Activated naive CD8-positive, alpha-beta T cell treated with anti-CD3 and anti-CD28 coated beads, Interleukin-2, amount 50 U/mL, for 24 hours (primary cell): ENCODE measurements around the gene DRAP1.
"Not testable (repeated sequence)": the region's sequence is repeated elsewhere in the genome, so short reads cannot be mapped to it uniquely, and the experiment has no call there.

Experiments used
- ATAC-seq: fragments of 150-1000 bp; cut with Tn5 transposase; one replicate; pipeline ENCODE4 v1.10.0; 2021
- DNase-seq: peaks from one replicate; pipeline ENCODE4 v3.0.0; 2021
- H3K27ac Mint-ChIP-seq: one replicate; pipeline ENCODE4 v1.8.0; 2021; ENCODE audit warnings: mild to moderate bottlenecking, mixed read lengths
- H3K27me3 Mint-ChIP-seq: one replicate; pipeline ENCODE4 v1.8.0; 2021; ENCODE audit warnings: mixed read lengths
- H3K36me3 Mint-ChIP-seq: one replicate; pipeline ENCODE4 v1.8.0; 2021; ENCODE audit warnings: low read depth, mixed read lengths
- H3K4me1 Mint-ChIP-seq: one replicate; pipeline ENCODE4 v1.8.0; 2021; ENCODE audit warnings: mixed read lengths
- H3K4me3 Mint-ChIP-seq: one replicate; pipeline ENCODE4 v1.8.0; 2021; ENCODE audit warnings: mild to moderate bottlenecking, moderate library complexity, mixed read lengths
- H3K9me3 Mint-ChIP-seq: one replicate; pipeline ENCODE4 v1.8.0; 2021; ENCODE audit warnings: mixed read lengths

Gene DRAP1

GRCh38 chr11:65947603-65948125 is 28.4 kb downstream of the DRAP1 start:
- ATAC-seq = no peak
- no peak for DNase-seq
- Mint-ChIP-seq H3K9me3 (no peaks in the 10 kb centered on the region), H3K36me3 (no peaks in the 10 kb centered on the region), H3K4me1 (no peaks in the 10 kb centered on the region), H3K4me3 (no peak overlapping the region), H3K27ac (no peak overlapping the region), H3K27me3 (peaks cover 2% of the 10 kb centered on the region)

GRCh38 chr11:65950711-65951110 is 31.5 kb downstream of the DRAP1 start:
- not testable (repeated sequence) for H3K27me3 Mint-ChIP-seq, ATAC-seq, DNase-seq, H3K9me3 Mint-ChIP-seq, H3K4me1 Mint-ChIP-seq, H3K27ac Mint-ChIP-seq, H3K36me3 Mint-ChIP-seq, H3K4me3 Mint-ChIP-seq

- H3K4me1 Mint-ChIP-seq, DNase-seq, H3K36me3 Mint-ChIP-seq, H3K27ac Mint-ChIP-seq, H3K9me3 Mint-ChIP-seq, H3K27me3 Mint-ChIP-seq, ATAC-seq, H3K4me3 Mint-ChIP-seq: not testable (repeated sequence)
Observed at GRCh38 chr11:65951641-65952040, 32.4 kb downstream of the DRAP1 start.

- peaks cover 2% of the 10 kb centered on the region for H3K27me3 Mint-ChIP-seq
- no peak overlapping the region for H3K4me3 Mint-ChIP-seq
- no peak overlapping the region for H3K27ac Mint-ChIP-seq
- peaks cover 9% of the 10 kb centered on the region for H3K4me1 Mint-ChIP-seq
- no peaks in the 10 kb centered on the region for H3K9me3 Mint-ChIP-seq
- DNase-seq (no peak), ATAC-seq (no peak)
- no peaks in the 10 kb centered on the region for H3K36me3 Mint-ChIP-seq
Observed at GRCh38 chr11:65952052-65952521, 32.9 kb downstream of the DRAP1 start.

- Mint-ChIP-seq H3K36me3 (no peaks in the 10 kb centered on the region), H3K27me3 (no peaks in the 10 kb centered on the region), H3K4me3 (no peak overlapping the region), H3K9me3 (no peaks in the 10 kb centered on the region), H3K27ac (no peak overlapping the region), H3K4me1 (peaks cover 19% of the 10 kb centered on the region)
- ATAC-seq = no peak
- no peak for DNase-seq
Observed at GRCh38 chr11:65953471-65953870, 34.2 kb downstream of the DRAP1 start.

- H3K36me3 Mint-ChIP-seq = no peaks in the 10 kb centered on the region
- no peak overlapping the region for H3K4me3 Mint-ChIP-seq
- no peak overlapping the region for H3K27ac Mint-ChIP-seq
- no peaks in the 10 kb centered on the region for H3K27me3 Mint-ChIP-seq
- no peak for ATAC-seq
- peaks cover 19% of the 10 kb centered on the region for H3K4me1 Mint-ChIP-seq
- no peaks in the 10 kb centered on the region for H3K9me3 Mint-ChIP-seq
- no peak for DNase-seq
Observed at GRCh38 chr11:65954771-65955170, 35.5 kb downstream of the DRAP1 start.

- peaks cover 41% of the 10 kb centered on the region for H3K4me1 Mint-ChIP-seq
- peak overlapping the region; percentile 50 for H3K27ac Mint-ChIP-seq
- no peaks in the 10 kb centered on the region for H3K9me3 Mint-ChIP-seq
- peaks cover 2% of the 10 kb centered on the region for H3K27me3 Mint-ChIP-seq
- H3K36me3 Mint-ChIP-seq = peaks cover 14% of the 10 kb centered on the region
- ATAC-seq (no peak), DNase-seq (no peak)
- H3K4me3 Mint-ChIP-seq = no peak overlapping the region
Observed at GRCh38 chr11:65958291-65958690, 39.1 kb downstream of the DRAP1 start.

GRCh38 chr11:65958774-65959420 is 39.7 kb downstream of the DRAP1 start:
- H3K36me3 Mint-ChIP-seq = peaks cover 17% of the 10 kb centered on the region
- no peaks in the 10 kb centered on the region for H3K9me3 Mint-ChIP-seq
- DNase-seq (no peak), ATAC-seq (no peak)
- no peak overlapping the region for H3K4me3 Mint-ChIP-seq
- peaks cover 46% of the 10 kb centered on the region for H3K4me1 Mint-ChIP-seq
- peaks cover 2% of the 10 kb centered on the region for H3K27me3 Mint-ChIP-seq
- H3K27ac Mint-ChIP-seq = no peak overlapping the region

- DNase-seq (no peak), ATAC-seq (no peak)
- Mint-ChIP-seq H3K4me3 (peak overlapping the region; percentile 91), H3K4me1 (peaks cover 48% of the 10 kb centered on the region), H3K27ac (peak overlapping the region; percentile 96), H3K27me3 (peaks cover 2% of the 10 kb centered on the region), H3K9me3 (no peaks in the 10 kb centered on the region), H3K36me3 (peaks cover 23% of the 10 kb centered on the region)
Observed at GRCh38 chr11:65960824-65961266, 41.6 kb downstream of the DRAP1 start.

GRCh38 chr11:65961267-65962140 is 42.3 kb downstream of the DRAP1 start, which contains the start of gene SART1:
SART1 (plus strand) TSS chr11:65961734; CDS start chr11:65961781, 47 bp downstream.
- peak within 1 kb of the TSS; percentile 96 for H3K27ac Mint-ChIP-seq
- peak; percentile 95 for DNase-seq
- H3K4me1 Mint-ChIP-seq = peaks cover 45% of the 10 kb centered on the region
- peak within 1 kb of the TSS; percentile 91 for H3K4me3 Mint-ChIP-seq
- H3K36me3 Mint-ChIP-seq = peaks cover 27% of the 10 kb centered on the region
- peaks cover 2% of the 10 kb centered on the region for H3K27me3 Mint-ChIP-seq
- peak; percentile 96 for ATAC-seq
- no peaks in the 10 kb centered on the region for H3K9me3 Mint-ChIP-seq

- ATAC-seq (no peak), DNase-seq (no peak)
- H3K4me3 Mint-ChIP-seq = peak overlapping the region; percentile 91
- H3K9me3 Mint-ChIP-seq = no peaks in the 10 kb centered on the region
- H3K27me3 Mint-ChIP-seq = peaks cover 2% of the 10 kb centered on the region
- peaks cover 38% of the 10 kb centered on the region for H3K4me1 Mint-ChIP-seq
- peaks cover 29% of the 10 kb centered on the region for H3K36me3 Mint-ChIP-seq
- H3K27ac Mint-ChIP-seq = peak overlapping the region; percentile 87
Observed at GRCh38 chr11:65962141-65962564, 42.9 kb downstream of the DRAP1 start.

- Mint-ChIP-seq H3K4me3 (no peak overlapping the region), H3K27me3 (peaks cover 2% of the 10 kb centered on the region), H3K27ac (no peak overlapping the region), H3K36me3 (peaks cover 42% of the 10 kb centered on the region), H3K9me3 (no peaks in the 10 kb centered on the region), H3K4me1 (peaks cover 31% of the 10 kb centered on the region)
- ATAC-seq = no peak
- no peak for DNase-seq
Observed at GRCh38 chr11:65964906-65965305, 45.7 kb downstream of the DRAP1 start.

GRCh38 chr11:65965986-65966762 is 46.9 kb downstream of the DRAP1 start:
- Mint-ChIP-seq H3K4me3 (no peak overlapping the region), H3K27me3 (peaks cover 2% of the 10 kb centered on the region)

GRCh38 chr11:65967329-65967934 is 48.2 kb downstream of the DRAP1 start:
- Mint-ChIP-seq H3K27ac (no peak overlapping the region), H3K9me3 (no peaks in the 10 kb centered on the region), H3K36me3 (peaks cover 44% of the 10 kb centered on the region), H3K4me3 (no peak overlapping the region), H3K27me3 (no peaks in the 10 kb centered on the region), H3K4me1 (peaks cover 20% of the 10 kb centered on the region)
- ATAC-seq (no peak), DNase-seq (no peak)

More at GRCh38 chr11:65965986-65966762, 46.9 kb downstream of the DRAP1 start:
- H3K36me3 Mint-ChIP-seq = peaks cover 48% of the 10 kb centered on the region
- H3K4me1 Mint-ChIP-seq = peaks cover 29% of the 10 kb centered on the region
- ATAC-seq (no peak), DNase-seq (no peak)
- no peaks in the 10 kb centered on the region for H3K9me3 Mint-ChIP-seq
- H3K27ac Mint-ChIP-seq = no peak overlapping the region
